ENCODE measurements around the gene SLC6A8. TPM values are rescaled to one million over a fixed set of nuclear protein-coding genes. Genes with fewer than 3 reads are reported as not detected.

The SLC6A8 gene
- polyA plus RNA-seq, 1 experiment: 11.9 TPM

- no peaks in the 10 kb centered on the region; the same call in 1 of the 2 replicates for H3K36me3 ChIP-seq (ENCODE audit: control insufficient read depth, insufficient read depth, low read length)
- no peak for DNase-seq (ENCODE audit: low read depth)
- ChIA-PET POLR2A (no interaction called here), CTCF (no interaction called here)
- no peak overlapping the region for H3K4me3 ChIP-seq (ENCODE audit: low read depth, low read length)
- H3K27me3 ChIP-seq (ENCODE audit: control insufficient read depth, insufficient read depth, low read length): no peaks in the 10 kb centered on the region
- TF ChIP-seq CTCF (IDR thresholded peaks at IDR 0.05; ENCODE audit: insufficient read depth, low read depth, low read length): no peak
Observed at GRCh38 chrX:153736071-153736820, 48.5 kb downstream of the SLC6A8 start.

DNA sequence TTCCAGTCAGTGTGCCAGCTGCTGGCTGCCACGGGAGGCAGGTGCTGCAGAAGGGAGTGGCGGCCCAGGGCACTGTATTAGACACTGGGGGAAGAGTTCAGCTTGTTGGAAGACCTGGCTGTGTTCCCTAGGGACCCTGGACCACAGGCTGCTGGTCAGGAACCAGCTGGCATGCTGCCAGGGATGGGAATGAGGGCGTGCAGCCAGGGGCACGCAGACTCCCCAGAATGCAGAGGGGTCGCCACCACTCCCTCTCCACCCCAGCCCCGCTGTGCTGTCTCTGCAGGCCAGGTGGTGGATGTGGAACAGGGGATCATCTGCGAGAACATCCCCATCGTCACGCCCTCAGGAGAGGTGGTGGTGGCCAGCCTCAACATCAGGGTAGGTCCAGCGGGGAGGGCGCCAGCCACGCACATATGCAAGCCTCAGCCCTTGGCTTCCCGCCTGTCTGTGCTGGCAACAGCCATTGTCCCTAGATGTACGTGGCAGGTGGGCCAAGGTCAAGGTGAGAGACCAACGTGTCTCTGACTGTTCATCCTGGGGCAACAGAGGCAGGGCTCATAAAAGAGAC lies 49.2 kb downstream of the SLC6A8 start:
- H3K4me3 ChIP-seq (ENCODE audit: low read depth, low read length): no peak overlapping the region
- ChIA-PET CTCF (no interaction called here), POLR2A (no interaction called here)
- no peaks in the 10 kb centered on the region for H3K27me3 ChIP-seq (ENCODE audit: control insufficient read depth, insufficient read depth, low read length)
- no peak for TF ChIP-seq CTCF (IDR thresholded peaks at IDR 0.05; ENCODE audit: insufficient read depth, low read depth, low read length)
- no peak for DNase-seq (ENCODE audit: low read depth)
- H3K36me3 ChIP-seq (ENCODE audit: control insufficient read depth, insufficient read depth, low read length): no peaks in the 10 kb centered on the region; the same call in 1 of the 2 replicates

- H3K4me3 ChIP-seq (ENCODE audit: low read depth, low read length): no peak overlapping the region
- H3K27me3 ChIP-seq (ENCODE audit: control insufficient read depth, insufficient read depth, low read length): no peaks in the 10 kb centered on the region
- TF ChIP-seq CTCF (IDR thresholded peaks at IDR 0.05; ENCODE audit: insufficient read depth, low read depth, low read length): no peak
- DNase-seq (ENCODE audit: low read depth): no peak
- no peaks in the 10 kb centered on the region; the same call in 1 of the 2 replicates for H3K36me3 ChIP-seq (ENCODE audit: control insufficient read depth, insufficient read depth, low read length)
- ChIA-PET CTCF (no interaction called here), POLR2A (no interaction called here)
Observed at GRCh38 chrX:153738056-153738605, 50.4 kb downstream of the SLC6A8 start.

DNA sequence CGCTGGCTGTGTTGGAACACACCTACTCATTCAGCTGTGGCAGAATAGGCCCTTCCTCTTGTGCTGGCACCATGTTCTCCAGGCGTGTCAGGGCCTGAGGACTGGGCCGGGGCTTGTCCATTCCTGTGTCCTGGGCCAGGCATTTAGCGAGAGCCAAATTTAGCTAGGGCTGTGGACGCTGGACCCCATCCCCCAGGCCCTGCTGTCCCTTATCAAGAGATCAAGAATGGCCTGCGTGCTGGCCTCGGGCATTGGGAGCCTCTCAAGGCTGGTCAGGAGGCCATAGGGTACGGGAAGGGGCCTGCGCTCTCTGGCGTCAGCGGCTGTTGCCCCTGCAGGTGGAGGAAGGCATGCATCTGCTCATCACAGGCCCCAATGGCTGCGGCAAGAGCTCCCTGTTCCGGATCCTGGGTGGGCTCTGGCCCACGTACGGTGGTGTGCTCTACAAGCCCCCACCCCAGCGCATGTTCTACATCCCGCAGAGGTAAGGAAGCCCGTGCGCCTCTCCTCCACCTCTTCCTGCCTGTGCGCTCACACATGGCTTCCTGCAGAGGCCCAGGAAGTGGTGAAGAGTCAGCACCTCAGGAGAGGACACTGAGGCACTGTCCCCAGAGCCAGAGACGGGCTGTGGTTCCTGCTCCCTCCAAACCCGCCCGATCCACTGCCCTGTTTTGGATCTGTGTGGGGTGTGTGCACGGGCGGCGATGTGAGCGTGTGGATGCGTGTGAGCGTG lies 52.2 kb downstream of the SLC6A8 start:
- H3K27me3 ChIP-seq (ENCODE audit: control insufficient read depth, insufficient read depth, low read length): no peaks in the 10 kb centered on the region
- no peak for DNase-seq (ENCODE audit: low read depth)
- no peak for TF ChIP-seq CTCF (IDR thresholded peaks at IDR 0.05; ENCODE audit: insufficient read depth, low read depth, low read length)
- H3K36me3 ChIP-seq (ENCODE audit: control insufficient read depth, insufficient read depth, low read length): no peaks in the 10 kb centered on the region
- POLR2A ChIA-PET: no interaction called here
- no peak overlapping the region for H3K4me3 ChIP-seq (ENCODE audit: low read depth, low read length)
- CTCF ChIA-PET: no interaction called here

GRCh38 chrX:153740631-153741222 lies 53.0 kb downstream of the SLC6A8 start:
- H3K27me3 ChIP-seq (ENCODE audit: control insufficient read depth, insufficient read depth, low read length): no peaks in the 10 kb centered on the region
- DNase-seq (ENCODE audit: low read depth): no peak
- POLR2A ChIA-PET: no interaction called here
- H3K4me3 ChIP-seq (ENCODE audit: low read depth, low read length): no peak overlapping the region
- TF ChIP-seq CTCF (IDR thresholded peaks at IDR 0.05; ENCODE audit: insufficient read depth, low read depth, low read length): no peak
- CTCF ChIA-PET: no interaction called here
- no peaks in the 10 kb centered on the region for H3K36me3 ChIP-seq (ENCODE audit: control insufficient read depth, insufficient read depth, low read length)

All from BJ (cell line).